ENCODE data around the gene FAM237B. TPM values are rescaled to one million over a fixed set of nuclear protein-coding genes. Genes with fewer than 3 reads are reported as not detected.

Gene FAM237B
- total RNA-seq, 2 donors from 2014 or later: not detected

DNA sequence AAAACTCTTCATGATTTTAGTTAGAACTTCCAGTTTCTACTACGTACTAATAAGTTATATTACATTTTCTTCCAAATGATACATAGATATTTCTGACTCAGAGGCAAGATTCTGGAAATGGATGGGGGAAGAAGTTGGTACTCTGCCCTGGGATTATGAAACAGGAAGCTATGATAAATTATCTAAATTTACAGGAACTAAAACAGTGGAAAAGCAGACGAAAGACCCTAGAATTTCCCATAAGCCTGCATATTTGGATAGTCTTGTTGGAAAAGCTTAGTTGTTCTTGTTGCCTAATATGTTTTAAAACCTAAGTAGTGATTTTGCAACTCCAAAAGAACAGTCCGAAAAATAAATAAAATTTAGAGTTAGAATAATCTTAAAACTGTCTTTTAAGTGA is 54.3 kb downstream of the FAM237B start:
- no peak overlapping the region for H3K9ac ChIP-seq (ENCODE audit: low read depth in 2 of 2, low read length in 2 of 2)
- H3K27ac ChIP-seq: no peak overlapping the region
- H3K4me3 ChIP-seq: no peak overlapping the region
- H3K27me3 ChIP-seq: no peaks in the 10 kb centered on the region
- DNase-seq: no peak
- H3K36me3 ChIP-seq: no peaks in the 10 kb centered on the region
- H3K9me3 ChIP-seq: no peaks in the 10 kb centered on the region
- intact Hi-C loops (cut with DNase I): loop anchor here (5.0 kb wide), 1 partner anchor 150 kb away; no protein-coding TSS in a partner anchor
- TF ChIP-seq, protein P1, sequence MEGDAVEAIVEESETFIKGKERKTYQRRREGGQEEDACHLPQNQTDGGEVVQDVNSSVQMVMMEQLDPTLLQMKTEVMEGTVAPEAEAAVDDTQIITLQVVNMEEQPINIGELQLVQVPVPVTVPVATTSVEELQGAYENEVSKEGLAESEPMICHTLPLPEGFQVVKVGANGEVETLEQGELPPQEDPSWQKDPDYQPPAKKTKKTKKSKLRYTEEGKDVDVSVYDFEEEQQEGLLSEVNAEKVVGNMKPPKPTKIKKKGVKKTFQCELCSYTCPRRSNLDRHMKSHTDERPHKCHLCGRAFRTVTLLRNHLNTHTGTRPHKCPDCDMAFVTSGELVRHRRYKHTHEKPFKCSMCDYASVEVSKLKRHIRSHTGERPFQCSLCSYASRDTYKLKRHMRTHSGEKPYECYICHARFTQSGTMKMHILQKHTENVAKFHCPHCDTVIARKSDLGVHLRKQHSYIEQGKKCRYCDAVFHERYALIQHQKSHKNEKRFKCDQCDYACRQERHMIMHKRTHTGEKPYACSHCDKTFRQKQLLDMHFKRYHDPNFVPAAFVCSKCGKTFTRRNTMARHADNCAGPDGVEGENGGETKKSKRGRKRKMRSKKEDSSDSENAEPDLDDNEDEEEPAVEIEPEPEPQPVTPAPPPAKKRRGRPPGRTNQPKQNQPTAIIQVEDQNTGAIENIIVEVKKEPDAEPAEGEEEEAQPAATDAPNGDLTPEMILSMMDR (IDR thresholded peaks at IDR 0.05): no peak
- no peaks in the 10 kb centered on the region for H3K4me1 ChIP-seq

Other genes with a start within 250 kb of the FAM237B start
- 10 to 100 TPM; 19.2 to 22.0 TPM for gene STEAP1, start 166.8 kb downstream of the FAM237B start, total RNA-seq
- gene STEAP2, start 109.6 kb downstream of the FAM237B start, total RNA-seq: 10 to 100 TPM; 19.7 to 27.3 TPM
- 1 to 10 TPM; 3.6 to 4.2 TPM for gene CFAP69, start 76.1 kb downstream of the FAM237B start, total RNA-seq
- gene GTPBP10, start 25.4 kb upstream of the FAM237B start, total RNA-seq: 10 to 100 TPM; 20.1 to 28.6 TPM
- gene CLDN12, start 82.2 kb upstream of the FAM237B start, total RNA-seq: 10 to 100 TPM; 52.5 to 65.6 TPM
- not detected for gene PTTG1IP2, start 148.3 kb upstream of the FAM237B start, total RNA-seq

All from colonic mucosa (tissue), 4 donors.